ENCODE results near the gene HOXA3.

HOXA3 gene

GRCh38 chr7:27165089-27165995 lies 13.0 kb upstream of the HOXA3 start, which contains the start of gene HOXA9:
HOXA9 (minus strand) TSS chr7:27165537; CDS start chr7:27165457, 80 bp downstream.
- FAIRE-seq, result no peak

- FAIRE-seq, result no peak
These were observed 12.1 kb upstream of the HOXA3 start for GRCh38 chr7:27164367-27165088.

GRCh38 chr7:27164045-27164366 lies 11.6 kb upstream of the HOXA3 start:
- FAIRE-seq, result no peak

GRCh38 chr7:27163288-27164044 lies 11.1 kb upstream of the HOXA3 start:
- no peak for FAIRE-seq

- FAIRE-seq, result no peak
These were observed 10.3 kb upstream of the HOXA3 start for GRCh38 chr7:27162561-27163287.

GRCh38 chr7:27161721-27162560 lies 9.6 kb upstream of the HOXA3 start:
- FAIRE-seq, result no peak

GRCh38 chr7:27161214-27161720 lies 8.9 kb upstream of the HOXA3 start:
- no peak for FAIRE-seq

- no peak for FAIRE-seq
These were observed 8.3 kb upstream of the HOXA3 start for GRCh38 chr7:27160546-27161213.

- no peak for FAIRE-seq
These were observed 7.8 kb upstream of the HOXA3 start for GRCh38 chr7:27160145-27160545.

GRCh38 chr7:27159266-27160144 lies 7.1 kb upstream of the HOXA3 start:
- FAIRE-seq, result no peak

- FAIRE-seq, result no peak
These were observed 6.3 kb upstream of the HOXA3 start for GRCh38 chr7:27158436-27159265.

- FAIRE-seq, result no peak
These were observed 5.5 kb upstream of the HOXA3 start for GRCh38 chr7:27157702-27158431.

GRCh38 chr7:27156916-27157701 lies 4.7 kb upstream of the HOXA3 start:
- FAIRE-seq, result no peak

- FAIRE-seq, result no peak
These were observed 4.1 kb upstream of the HOXA3 start, which contains the start of gene HOXA7 for GRCh38 chr7:27156508-27156898. HOXA7 (minus strand) TSS chr7:27156675; CDS start chr7:27156545, 130 bp downstream.

GRCh38 chr7:27155816-27156507 lies 3.6 kb upstream of the HOXA3 start:
- FAIRE-seq, result no peak

Measured in colon (tissue), 2 donors.